Thoracic aorta endothelial cell (primary cell): ENCODE results near the gene AQP12A. TPM values are rescaled to one million over a fixed set of nuclear protein-coding genes. Genes with fewer than 3 reads are reported as not detected.

Experiments used
- small RNA-seq: library from RNA; depleted of rRNA; stranded (forward); fragments of <200 nt; gene quantifications from one replicate; pipeline ENCODE3, GENCODE V24; 2012
- total RNA-seq: library from RNA; depleted of rRNA; stranded (reverse); fragments of >200 nt; gene quantifications from 2 replicates; pipeline ENCODE4 v1.2.3, GENCODE V29; 2012

AQP12A gene
- not detected in 2 replicates for total RNA-seq

GRCh38 chr2:240691631-240692420 is at the start of gene AQP12A:
Gene AQP12A (plus strand): TSS chr2:240691866. CDS start chr2:240691914, 48 bp downstream.

GRCh38 chr2:240682431-240683224 is 9.0 kb upstream of the AQP12A start, which contains the start of gene AQP12B:
Gene AQP12B (minus strand): TSS chr2:240682885. CDS start chr2:240682837, 48 bp downstream.

Small RNA genes lying within 50 kb of the gene (small RNA-seq; reads per million reads assigned to genes)
- not detected for gene AC011298.3

Other genes starting within 250 kb of the AQP12A start
- gene ANKMY1, start 133.9 kb upstream of the AQP12A start, total RNA-seq, result 6.1 and 8.9 TPM in 2 replicates
- 1.8 and 3.2 TPM in 2 replicates for gene DUSP28, start 131.5 kb upstream of the AQP12A start, total RNA-seq
- gene RNPEPL1, start 123.4 kb upstream of the AQP12A start, total RNA-seq, result 22.7 and 32.5 TPM in 2 replicates
- gene CAPN10, start 105.1 kb upstream of the AQP12A start, total RNA-seq, result 27.0 and 28.2 TPM in 2 replicates
- gene GPR35, start 66.4 kb upstream of the AQP12A start, total RNA-seq, result 0.13 and 0.14 TPM in 2 replicates
- not detected in 2 replicates for gene AQP12B, start 9.0 kb upstream of the AQP12A start, total RNA-seq
- gene KIF1A, start 128.4 kb downstream of the AQP12A start, total RNA-seq, result not detected in 2 replicates
- not detected in 2 replicates for gene AGXT, start 177.0 kb downstream of the AQP12A start, total RNA-seq
- gene MAB21L4, start 204.3 kb downstream of the AQP12A start, total RNA-seq, result under 0.01 TPM in 1 of 2 replicates, not detected in the other
- not detected in 2 replicates for gene CROCC2, start 214.5 kb downstream of the AQP12A start, total RNA-seq